Type B pancreatic cell (in vitro differentiated cells): ENCODE measurements around the gene FAM181A. TPM values are rescaled to one million over a fixed set of nuclear protein-coding genes. Genes with fewer than 3 reads are reported as not detected.

Source experiments
- DNase-seq: peaks from one replicate; pipeline ENCODE4 v3.0.0; 2021; ENCODE audit warnings: mixed read lengths; ENCODE audit not compliant: unreplicated experiment; ENCODE audit errors: extremely low spot score
- H3K27ac Mint-ChIP-seq: 2 replicates; pipeline ENCODE4 v1.8.0; 2021; ENCODE audit warnings: mild to moderate bottlenecking, mixed read lengths
- H3K27me3 Mint-ChIP-seq: 2 replicates; pipeline ENCODE4 v1.8.0; 2021; ENCODE audit warnings: mixed read lengths
- H3K36me3 Mint-ChIP-seq: 2 replicates; pipeline ENCODE4 v1.8.0; 2021; ENCODE audit warnings: mixed read lengths
- H3K4me1 Mint-ChIP-seq: one replicate; pipeline ENCODE4 v1.8.0; 2021; ENCODE audit warnings: mixed read lengths; ENCODE audit not compliant: unreplicated experiment
- H3K4me3 Mint-ChIP-seq: 2 replicates; pipeline ENCODE4 v1.8.0; 2021; ENCODE audit warnings: mild to moderate bottlenecking, mixed read lengths
- H3K9me3 Mint-ChIP-seq: 2 replicates; pipeline ENCODE4 v1.8.0; 2021; ENCODE audit warnings: mixed read lengths
- total RNA-seq: library from RNA; stranded (reverse); gene quantifications from 2 replicates; pipeline ENCODE4 v1.2.1, GENCODE V29; 2021; ENCODE audit warnings: low replicate concordance
- TF ChIP-seq, protein P1 (sequence below): fragments of 200-600 bp; sonication (generic); conservative IDR thresholded peaks from 2 replicates; pipeline ENCODE4 v1.5.0; 2021; ENCODE audit warnings: antibody characterized with exemption, mild to moderate bottlenecking

Gene FAM181A
- total RNA-seq, 1 donor from 2014 or later, result 1.2 TPM

DNA sequence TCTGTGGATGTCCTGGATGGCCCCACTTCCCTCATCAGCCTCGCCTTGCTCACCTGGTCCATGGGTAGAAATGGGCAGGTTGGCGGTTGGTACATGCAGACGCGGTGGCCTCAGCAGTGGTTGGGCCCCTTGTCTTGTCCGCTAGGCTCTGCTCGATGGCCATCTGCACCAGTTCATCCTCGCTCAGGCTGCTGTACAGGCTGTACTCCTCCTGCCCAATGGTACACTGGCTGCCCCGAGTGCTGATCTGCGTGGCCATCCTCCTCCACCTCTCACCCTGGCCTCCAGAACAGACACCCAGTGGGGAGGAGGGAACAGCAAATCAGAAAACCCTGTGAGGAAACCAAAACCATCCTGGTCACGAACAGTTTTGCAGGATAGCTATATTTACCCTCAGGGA, 37.1 kb downstream of the FAM181A start:
- Mint-ChIP-seq H3K4me1 (peaks cover 4% of the 10 kb centered on the region), H3K4me3 (no peak overlapping the region), H3K27ac (no peak overlapping the region), H3K9me3 (no peaks in the 10 kb centered on the region), H3K27me3 (no peaks in the 10 kb centered on the region), H3K36me3 (no peaks in the 10 kb centered on the region)
- no peak for DNase-seq
- TF ChIP-seq, protein P1, sequence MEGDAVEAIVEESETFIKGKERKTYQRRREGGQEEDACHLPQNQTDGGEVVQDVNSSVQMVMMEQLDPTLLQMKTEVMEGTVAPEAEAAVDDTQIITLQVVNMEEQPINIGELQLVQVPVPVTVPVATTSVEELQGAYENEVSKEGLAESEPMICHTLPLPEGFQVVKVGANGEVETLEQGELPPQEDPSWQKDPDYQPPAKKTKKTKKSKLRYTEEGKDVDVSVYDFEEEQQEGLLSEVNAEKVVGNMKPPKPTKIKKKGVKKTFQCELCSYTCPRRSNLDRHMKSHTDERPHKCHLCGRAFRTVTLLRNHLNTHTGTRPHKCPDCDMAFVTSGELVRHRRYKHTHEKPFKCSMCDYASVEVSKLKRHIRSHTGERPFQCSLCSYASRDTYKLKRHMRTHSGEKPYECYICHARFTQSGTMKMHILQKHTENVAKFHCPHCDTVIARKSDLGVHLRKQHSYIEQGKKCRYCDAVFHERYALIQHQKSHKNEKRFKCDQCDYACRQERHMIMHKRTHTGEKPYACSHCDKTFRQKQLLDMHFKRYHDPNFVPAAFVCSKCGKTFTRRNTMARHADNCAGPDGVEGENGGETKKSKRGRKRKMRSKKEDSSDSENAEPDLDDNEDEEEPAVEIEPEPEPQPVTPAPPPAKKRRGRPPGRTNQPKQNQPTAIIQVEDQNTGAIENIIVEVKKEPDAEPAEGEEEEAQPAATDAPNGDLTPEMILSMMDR, result no peak

GRCh38 chr14:93964820-93965286, 37.7 kb downstream of the FAM181A start:
- H3K27ac Mint-ChIP-seq, result no peak overlapping the region
- peaks cover 4% of the 10 kb centered on the region for H3K4me1 Mint-ChIP-seq
- H3K36me3 Mint-ChIP-seq, result no peaks in the 10 kb centered on the region
- no peak for DNase-seq
- TF ChIP-seq, protein P1, result no peak
- no peaks in the 10 kb centered on the region for H3K27me3 Mint-ChIP-seq
- H3K9me3 Mint-ChIP-seq, result no peaks in the 10 kb centered on the region
- no peak overlapping the region for H3K4me3 Mint-ChIP-seq

GRCh38 chr14:93965287-93965821, 38.2 kb downstream of the FAM181A start:
- no peak overlapping the region for H3K4me3 Mint-ChIP-seq
- no peak overlapping the region for H3K27ac Mint-ChIP-seq
- no peaks in the 10 kb centered on the region for H3K27me3 Mint-ChIP-seq
- no peaks in the 10 kb centered on the region for H3K36me3 Mint-ChIP-seq
- no peaks in the 10 kb centered on the region for H3K9me3 Mint-ChIP-seq
- TF ChIP-seq, protein P1, result no peak
- peaks cover 4% of the 10 kb centered on the region for H3K4me1 Mint-ChIP-seq
- DNase-seq, result no peak

- DNase-seq, result no peak
- no peak overlapping the region for H3K27ac Mint-ChIP-seq
- no peaks in the 10 kb centered on the region for H3K36me3 Mint-ChIP-seq
- TF ChIP-seq, protein P1, result no peak
- no peaks in the 10 kb centered on the region for H3K9me3 Mint-ChIP-seq
- H3K27me3 Mint-ChIP-seq, result no peaks in the 10 kb centered on the region
- H3K4me3 Mint-ChIP-seq, result no peak overlapping the region
- H3K4me1 Mint-ChIP-seq, result peaks cover 4% of the 10 kb centered on the region
Measured at GRCh38 chr14:93965946-93966474, 38.9 kb downstream of the FAM181A start.

DNA sequence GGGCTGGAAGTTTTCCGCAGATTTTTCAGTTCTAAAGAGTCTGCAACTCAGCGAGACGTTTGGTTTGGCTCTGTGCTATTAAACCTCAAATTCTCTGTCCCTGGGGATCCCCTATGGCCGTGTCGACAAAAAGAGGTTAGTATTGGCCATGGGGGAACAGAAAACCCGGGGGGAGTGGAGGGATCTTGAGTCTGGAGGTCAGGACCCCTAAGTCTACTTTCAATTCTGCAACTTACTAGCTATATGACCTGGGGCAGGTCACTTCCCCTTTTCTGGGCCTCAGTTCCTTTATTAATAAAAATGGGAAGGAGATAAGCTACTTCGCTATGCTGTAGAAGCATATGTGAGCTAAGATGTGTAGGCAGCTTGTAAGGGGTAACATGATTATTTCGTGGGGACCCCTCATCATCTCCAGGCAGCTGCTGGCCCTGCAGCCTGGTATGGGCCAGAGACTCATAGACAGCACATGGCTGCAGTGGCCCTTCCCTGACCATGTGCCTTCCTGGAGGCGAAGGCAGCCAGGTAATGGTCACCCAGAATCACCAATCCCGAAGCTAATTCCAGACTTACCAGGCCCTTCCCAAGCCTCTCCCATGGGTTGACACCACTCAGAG, 40.6 kb downstream of the FAM181A start:
- Mint-ChIP-seq H3K9me3 (no peaks in the 10 kb centered on the region), H3K27me3 (peaks cover 8% of the 10 kb centered on the region), H3K36me3 (no peaks in the 10 kb centered on the region), H3K4me3 (no peak overlapping the region), H3K4me1 (no peaks in the 10 kb centered on the region), H3K27ac (no peak overlapping the region)
- no peak for DNase-seq
- TF ChIP-seq, protein P1, result no peak
